ENCODE measurements around the gene TAB2. TPM values are rescaled to one million over a fixed set of nuclear protein-coding genes. Genes with fewer than 3 reads are reported as not detected.
A peak's percentile ranks its signal among the peaks of the same experiment; 100 is the strongest.
"Not testable (repeated sequence)": the region's sequence is repeated elsewhere in the genome, so short reads cannot be mapped to it uniquely, and the experiment has no call there.

TAB2 gene
- total and polyA plus RNA-seq, 4 donors = 22.2 to 68.6 (median 58.9) TPM

DNA sequence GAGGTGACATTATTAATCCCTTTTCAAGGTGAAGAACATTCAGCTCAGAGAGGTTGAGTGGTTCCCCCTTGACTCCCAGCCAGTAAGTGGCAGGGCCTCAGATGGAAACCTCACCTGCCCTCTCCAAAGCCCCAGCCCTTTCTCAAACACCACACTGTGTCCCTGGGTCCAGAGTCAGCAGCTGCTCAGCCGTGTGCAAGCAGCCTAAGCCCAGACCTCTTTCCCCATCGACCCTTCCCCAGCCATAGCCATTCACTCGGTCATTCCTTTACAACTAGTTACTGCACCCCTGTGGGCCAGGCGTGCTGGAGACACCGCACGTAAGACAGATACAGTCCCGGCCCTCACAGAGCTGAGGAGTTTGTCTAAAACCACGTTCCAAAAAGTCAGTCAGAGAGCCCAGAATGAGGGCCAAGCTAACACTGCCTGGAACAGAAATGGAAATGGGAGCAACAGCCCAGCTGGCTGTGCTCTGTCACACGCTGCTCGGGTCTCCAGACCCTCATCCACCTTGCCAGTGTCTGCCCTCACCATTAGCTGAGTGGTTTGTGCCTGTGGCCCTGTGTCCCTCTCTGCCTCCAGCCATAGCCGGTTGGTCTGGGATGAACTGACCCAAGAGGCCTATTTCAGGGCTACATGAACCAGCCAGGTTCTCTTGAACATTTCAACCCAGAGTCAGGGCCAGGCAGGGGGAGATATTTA lies 137.7 kb downstream of the TAB2 start:
- no peaks in the 10 kb centered on the region for H3K36me3 ChIP-seq (ENCODE audit: control insufficient read depth in 1 of 2, insufficient read depth in 2 of 2, low read length in 1 of 2)
- no peak overlapping the region for H3K4me3 ChIP-seq (ENCODE audit: low read length in 2 of 2)
- WGBS, 2 donors = 42% methylated on average over 11 of the region's 11 CpGs
- no peaks in the 10 kb centered on the region for H3K9me3 ChIP-seq (ENCODE audit: control insufficient read depth, low read length)
- peak; percentile 36 for ATAC-seq (ENCODE audit: low FRiP score)
- H3K27ac ChIP-seq (ENCODE audit: low read depth in 1 of 2, low read length in 2 of 2) = peak overlapping the region in 1 of 2 donors; percentile 4
- H3K4me1 ChIP-seq (ENCODE audit: control insufficient read depth in 1 of 2, insufficient read depth in 2 of 2, low read length in 2 of 2) = no peaks in the 10 kb centered on the region
- intact Hi-C loops (cut with DNase I) = no loop called here
- H3K27me3 ChIP-seq (ENCODE audit: control insufficient read depth in 1 of 2, insufficient read depth in 2 of 2, low read length in 1 of 2) = no peaks in the 10 kb centered on the region
- peak in 1 of 2 donors; percentile 47 for DNase-seq

DNA sequence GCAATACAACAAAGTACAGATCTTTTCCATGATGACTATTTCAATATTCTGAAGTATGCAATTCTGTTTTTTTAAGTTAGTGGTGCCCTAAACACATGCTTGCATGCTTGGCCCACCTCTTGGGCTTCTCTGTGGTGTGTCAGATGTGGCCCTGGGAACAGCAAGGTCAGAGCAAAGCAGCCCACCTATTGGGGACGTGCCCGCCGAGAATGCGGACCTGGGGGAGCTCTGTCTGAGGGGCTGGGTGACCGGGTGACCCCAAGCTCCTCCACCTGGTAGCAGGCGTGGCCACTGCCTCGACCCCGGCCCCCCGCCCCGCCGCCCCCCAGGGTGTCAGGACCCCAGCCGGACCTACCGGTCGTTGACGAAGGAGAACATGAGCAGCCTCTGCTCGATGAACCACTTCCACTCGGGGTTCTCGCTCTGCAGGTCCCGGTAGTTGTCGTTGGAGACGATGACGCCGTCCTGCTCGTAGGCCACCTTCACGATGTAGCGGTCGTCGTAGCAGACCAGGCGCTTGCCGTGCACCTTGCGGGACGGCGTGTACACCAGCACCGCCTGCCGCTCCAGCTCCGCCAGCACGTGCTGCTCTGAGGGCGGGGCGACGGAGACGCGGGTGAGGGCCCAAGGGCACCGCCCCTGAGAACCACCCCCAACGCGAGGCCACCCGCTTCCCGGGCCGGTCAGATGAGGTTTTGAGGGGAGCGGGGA lies 139.0 kb downstream of the TAB2 start:
- Histone ChIP-seq H3K27ac (ENCODE audit: low read depth in 1 of 2, low read length in 2 of 2) (no peak overlapping the region), H3K36me3 (ENCODE audit: control insufficient read depth in 1 of 2, insufficient read depth in 2 of 2, low read length in 1 of 2) (no peaks in the 10 kb centered on the region), H3K4me1 (ENCODE audit: control insufficient read depth in 1 of 2, insufficient read depth in 2 of 2, low read length in 2 of 2) (no peaks in the 10 kb centered on the region), H3K27me3 (ENCODE audit: control insufficient read depth in 1 of 2, insufficient read depth in 2 of 2, low read length in 1 of 2) (no peaks in the 10 kb centered on the region), H3K4me3 (ENCODE audit: low read length in 2 of 2) (no peak overlapping the region), H3K9me3 (ENCODE audit: control insufficient read depth, low read length) (no peaks in the 10 kb centered on the region)
- intact Hi-C loops (cut with DNase I) = no loop called here
- DNase-seq (peak; percentile 44 to 73), ATAC-seq (ENCODE audit: low FRiP score) (no peak)
- 89 to 92% methylated on average over 49 of the region's 49 CpGs for whole genome bisulfite sequencing, 2 donors

DNA sequence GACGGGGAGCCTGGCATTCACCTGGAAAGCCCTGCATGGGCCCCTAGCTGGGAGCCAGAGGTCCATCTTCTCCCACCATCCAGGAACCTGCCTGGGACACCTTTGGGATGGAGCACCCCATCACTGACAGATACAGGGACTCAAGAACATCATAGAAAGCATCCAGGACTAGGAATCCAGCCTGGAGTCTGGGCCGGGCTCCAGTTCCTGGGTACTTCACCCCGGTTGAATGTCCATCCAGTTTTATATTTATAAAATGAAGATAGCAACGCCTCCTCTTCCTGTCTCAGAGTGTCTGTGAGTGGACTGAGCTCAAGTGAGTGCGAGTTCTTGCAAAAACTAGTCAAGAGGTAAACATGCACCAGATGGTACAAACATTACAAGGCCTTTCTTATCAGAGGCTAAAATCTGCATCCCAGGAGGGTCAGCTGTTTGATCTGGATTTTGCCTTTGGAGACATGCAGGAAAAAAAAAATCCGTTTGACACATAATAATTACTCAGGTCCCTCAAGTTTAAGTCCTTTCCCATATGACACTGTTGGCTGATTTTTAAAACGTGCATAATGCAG lies 139.9 kb downstream of the TAB2 start:
- no peaks in the 10 kb centered on the region for H3K9me3 ChIP-seq (ENCODE audit: control insufficient read depth, low read length)
- no peaks in the 10 kb centered on the region for H3K36me3 ChIP-seq (ENCODE audit: control insufficient read depth in 1 of 2, insufficient read depth in 2 of 2, low read length in 1 of 2)
- peak in 1 of 2 donors; percentile 46 for DNase-seq
- no peak overlapping the region for H3K27ac ChIP-seq (ENCODE audit: low read depth in 1 of 2, low read length in 2 of 2)
- H3K27me3 ChIP-seq (ENCODE audit: control insufficient read depth in 1 of 2, insufficient read depth in 2 of 2, low read length in 1 of 2) = no peaks in the 10 kb centered on the region
- intact Hi-C loops (cut with DNase I) = no loop called here
- H3K4me1 ChIP-seq (ENCODE audit: control insufficient read depth in 1 of 2, insufficient read depth in 2 of 2, low read length in 2 of 2) = no peaks in the 10 kb centered on the region
- no peak for ATAC-seq (ENCODE audit: low FRiP score)
- 86 to 87% methylated on average over 7 of the region's 7 CpGs for WGBS, 2 donors
- H3K4me3 ChIP-seq (ENCODE audit: low read length in 2 of 2) = no peak overlapping the region

DNA sequence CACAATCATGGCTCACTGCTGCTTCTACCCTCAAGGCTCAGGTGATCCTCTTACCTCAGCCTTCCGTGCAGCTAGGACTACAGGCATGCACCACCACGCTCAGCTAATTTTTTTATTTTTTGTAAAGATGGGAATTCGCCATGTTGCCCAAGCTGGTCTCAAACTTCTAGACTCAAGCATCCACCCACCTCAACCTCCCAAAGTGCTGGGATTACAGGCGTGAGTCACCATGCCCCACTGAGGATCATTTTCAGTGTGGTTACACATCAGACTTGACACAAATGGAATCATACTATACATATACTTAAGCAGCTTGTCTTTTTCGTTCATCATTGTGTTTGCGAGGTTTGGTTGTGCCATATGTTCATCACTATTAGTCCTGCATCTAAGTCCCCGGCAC lies 140.7 kb downstream of the TAB2 start:
- Histone ChIP-seq H3K4me3 (ENCODE audit: low read length in 2 of 2) (no peak overlapping the region), H3K27ac (ENCODE audit: low read depth in 1 of 2, low read length in 2 of 2) (no peak overlapping the region), H3K9me3 (ENCODE audit: control insufficient read depth, low read length) (no peaks in the 10 kb centered on the region), H3K36me3 (ENCODE audit: control insufficient read depth in 1 of 2, insufficient read depth in 2 of 2, low read length in 1 of 2) (no peaks in the 10 kb centered on the region), H3K27me3 (ENCODE audit: control insufficient read depth in 1 of 2, insufficient read depth in 2 of 2, low read length in 1 of 2) (no peaks in the 10 kb centered on the region), H3K4me1 (ENCODE audit: control insufficient read depth in 1 of 2, insufficient read depth in 2 of 2, low read length in 2 of 2) (no peaks in the 10 kb centered on the region)
- DNase-seq = no peak
- intact Hi-C loops (cut with DNase I) = no loop called here
- ATAC-seq (ENCODE audit: low FRiP score) = no peak
- 94 to 96% methylated on average over 7 of the region's 7 CpGs for WGBS, 2 donors

DNA sequence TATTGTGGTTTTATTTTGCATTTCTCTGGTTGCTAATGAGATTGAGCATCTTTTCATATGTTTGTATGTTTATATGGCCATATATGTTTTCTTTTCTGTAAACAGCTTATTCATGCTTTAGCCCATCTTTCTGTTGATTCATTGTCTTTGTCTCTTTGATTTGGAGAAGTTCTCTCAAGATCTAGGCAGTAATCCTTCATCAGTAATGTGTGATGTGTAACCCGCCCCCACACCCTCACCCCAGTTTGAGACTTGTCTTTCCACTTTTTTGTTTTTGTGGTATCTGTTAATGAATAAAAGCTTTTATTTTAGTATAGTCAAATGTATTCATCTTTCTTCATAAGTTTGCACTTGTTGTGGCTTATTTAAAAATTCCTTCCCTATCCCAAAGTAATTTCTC lies 141.3 kb downstream of the TAB2 start:
- DNase-seq (no peak), ATAC-seq (ENCODE audit: low FRiP score) (no peak)
- Histone ChIP-seq H3K27ac (ENCODE audit: low read depth in 1 of 2, low read length in 2 of 2) (no peak overlapping the region), H3K4me1 (ENCODE audit: control insufficient read depth in 1 of 2, insufficient read depth in 2 of 2, low read length in 2 of 2) (no peaks in the 10 kb centered on the region), H3K27me3 (ENCODE audit: control insufficient read depth in 1 of 2, insufficient read depth in 2 of 2, low read length in 1 of 2) (no peaks in the 10 kb centered on the region), H3K36me3 (ENCODE audit: control insufficient read depth in 1 of 2, insufficient read depth in 2 of 2, low read length in 1 of 2) (no peaks in the 10 kb centered on the region), H3K4me3 (ENCODE audit: low read length in 2 of 2) (no peak overlapping the region), H3K9me3 (ENCODE audit: control insufficient read depth, low read length) (no peaks in the 10 kb centered on the region)
- intact Hi-C loops (cut with DNase I) = no loop called here
- WGBS, 2 donors = 97% methylated on average over 1 of the region's 1 CpG

DNA sequence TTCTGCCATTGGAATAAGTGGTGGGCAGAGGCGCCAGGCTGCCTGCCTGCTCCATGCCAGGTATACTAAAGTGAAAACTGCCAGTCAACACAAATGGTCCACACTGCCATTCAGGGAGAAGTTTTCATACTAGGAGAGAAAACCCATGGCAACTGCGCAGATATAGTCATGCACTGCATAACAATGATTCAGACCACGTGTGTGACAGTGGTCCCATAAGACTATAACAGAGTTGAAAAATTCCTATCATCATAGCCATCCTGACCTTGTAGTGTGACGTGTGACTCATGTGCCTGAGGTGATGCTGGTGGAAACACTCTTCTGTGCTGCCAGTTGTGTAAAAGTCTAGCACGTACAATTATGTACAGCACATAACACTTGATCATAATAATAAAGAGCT lies 142.2 kb downstream of the TAB2 start:
- 70 to 84% methylated on average over 5 of the region's 5 CpGs for WGBS, 2 donors
- no peak overlapping the region for H3K27ac ChIP-seq (ENCODE audit: low read depth in 1 of 2, low read length in 2 of 2)
- H3K4me3 ChIP-seq (ENCODE audit: low read length in 2 of 2) = no peak overlapping the region
- no peaks in the 10 kb centered on the region for H3K4me1 ChIP-seq (ENCODE audit: control insufficient read depth in 1 of 2, insufficient read depth in 2 of 2, low read length in 2 of 2)
- DNase-seq = peak in 1 of 2 donors; percentile 35
- no peaks in the 10 kb centered on the region for H3K9me3 ChIP-seq (ENCODE audit: control insufficient read depth, low read length)
- no peaks in the 10 kb centered on the region for H3K36me3 ChIP-seq (ENCODE audit: control insufficient read depth in 1 of 2, insufficient read depth in 2 of 2, low read length in 1 of 2)
- ATAC-seq (ENCODE audit: low FRiP score) = no peak
- no peaks in the 10 kb centered on the region for H3K27me3 ChIP-seq (ENCODE audit: control insufficient read depth in 1 of 2, insufficient read depth in 2 of 2, low read length in 1 of 2)
- intact Hi-C loops (cut with DNase I) = no loop called here

DNA sequence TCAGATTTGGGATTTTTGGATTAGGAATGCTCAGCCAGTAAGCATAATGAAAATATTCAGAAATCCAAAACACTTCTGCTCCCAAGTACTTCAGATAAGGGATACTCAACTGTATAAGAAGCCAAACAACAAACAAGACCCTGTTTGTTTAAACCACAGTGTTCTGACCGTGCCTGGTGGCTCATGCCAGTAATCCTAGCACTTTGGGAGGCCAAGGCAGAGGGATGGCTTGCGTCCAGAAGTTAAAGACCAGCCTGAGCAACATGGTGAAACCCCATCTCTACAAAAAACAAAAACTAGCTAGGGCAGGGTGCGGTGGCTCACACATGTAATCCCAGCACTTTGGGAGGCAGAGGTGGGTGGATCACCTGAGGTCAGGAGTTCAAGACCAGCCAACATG lies 142.7 kb downstream of the TAB2 start:
- intact Hi-C loops (cut with DNase I); ATAC-seq (ENCODE audit: low FRiP score): not testable (repeated sequence)

More for the DNA sequence above, 142.7 kb downstream of the TAB2 start:
- H3K9me3 ChIP-seq (ENCODE audit: control insufficient read depth, low read length); H3K4me1 ChIP-seq (ENCODE audit: control insufficient read depth in 1 of 2, insufficient read depth in 2 of 2, low read length in 2 of 2); H3K36me3 ChIP-seq (ENCODE audit: control insufficient read depth in 1 of 2, insufficient read depth in 2 of 2, low read length in 1 of 2); H3K27ac ChIP-seq (ENCODE audit: low read depth in 1 of 2, low read length in 2 of 2); H3K27me3 ChIP-seq (ENCODE audit: control insufficient read depth in 1 of 2, insufficient read depth in 2 of 2, low read length in 1 of 2); H3K4me3 ChIP-seq (ENCODE audit: low read length in 2 of 2): not testable (repeated sequence)
- WGBS, 2 donors = 62 to 65% methylated on average over 3 of the region's 3 CpGs
- DNase-seq = peak in 1 of 2 donors; percentile 24
